Measurements from ENCODE around the gene RGS12. TPM values are rescaled to one million over a fixed set of nuclear protein-coding genes. Genes with fewer than 3 reads are reported as not detected.

RGS12 gene
- polyA plus RNA-seq, 1 of the 3 experiments (the other 2 are of a cell fraction): 18.4 TPM

GRCh38 chr4:3338976-3339531 lies 46.2 kb downstream of the RGS12 start:
- Histone ChIP-seq H3K27me3 (ENCODE audit: insufficient read depth) (no peaks in the 10 kb centered on the region), H3K9me2 (no peaks in the 10 kb centered on the region), H3K27ac (ENCODE audit: low read depth in 2 of 2, low read length in 1 of 2) (no peak overlapping the region), H4K20me1 (ENCODE audit: insufficient read depth) (peaks cover 32% of the 10 kb centered on the region; the same call in 1 of the 2 replicates), H3F3A (replicated peaks; ENCODE audit: insufficient read depth) (no peaks in the 10 kb centered on the region), H3K9ac (no peak overlapping the region), H3K4me1 (ENCODE audit: control insufficient read depth in 1 of 2, insufficient read depth in 2 of 2, low read depth in 1 of 2, low read length in 1 of 2) (no peaks in the 10 kb centered on the region; a peak in 2 of 4 replicates), H3K4me3 (ENCODE audit: low read depth in 2 of 2, low read length in 1 of 2) (no peak overlapping the region), H3K9me3 (no peaks in the 10 kb centered on the region), H3K4me2 (no peak overlapping the region), H2AFZ (ENCODE audit: low read depth) (no peak overlapping the region), H3K79me2 (ENCODE audit: insufficient read depth) (peaks cover 64% of the 10 kb centered on the region), H3K36me3 (replicated peaks in 1 of 2; ENCODE audit: control insufficient read depth in 1 of 2, insufficient read depth in 2 of 2, low read length in 1 of 2) (no peaks in the 10 kb centered on the region)
- TF ChIP-seq GABPA (IDR thresholded peaks at IDR 0.05; ENCODE audit: low read depth) (no peak), MXI1 (IDR thresholded peaks at IDR 0.05; ENCODE audit: low read depth, low read length) (no peak), RFX5 (IDR thresholded peaks at IDR 0.05; ENCODE audit: low read length) (no peak), JUND (IDR thresholded peaks at IDR 0.05) (no peak), TCF12 (IDR thresholded peaks at IDR 0.05) (no peak), SMC3 (IDR thresholded peaks at IDR 0.05; ENCODE audit: low read depth, low read length) (no peak), NRF1 (IDR thresholded peaks at IDR 0.05; ENCODE audit: low read depth, low read length) (no peak), EP300 (IDR thresholded peaks at IDR 0.05; ENCODE audit: borderline replicate concordance in 1 of 2, low read depth in 1 of 2, low read length in 1 of 2) (no peak), POLR2AphosphoS5 (IDR thresholded peaks at IDR 0.05; ENCODE audit: low read depth, low read length) (no peak), CTCF (IDR thresholded peaks at IDR 0.05) (no peak), MAX (IDR thresholded peaks at IDR 0.05; ENCODE audit: low read depth) (no peak), PBX3 (IDR thresholded peaks at IDR 0.05) (no peak), YY1 (IDR thresholded peaks at IDR 0.05; ENCODE audit: low read depth) (no peak), RCOR1 (IDR thresholded peaks at IDR 0.05; ENCODE audit: low read length) (no peak), ELF1 (IDR thresholded peaks at IDR 0.05) (no peak), TEAD4 (IDR thresholded peaks at IDR 0.05; ENCODE audit: borderline replicate concordance, insufficient read depth) (no peak), RXRA (IDR thresholded peaks at IDR 0.05; ENCODE audit: borderline replicate concordance, low read depth) (no peak)
- DNase-seq: no peak
- 91% methylated on average over 10 of the region's 10 CpGs for WGBS (ENCODE audit: low lambda C conversion rate)
- POLR2A ChIA-PET: no interaction called here
- CTCF ChIA-PET: interaction anchor here (1.5 kb wide), 1 partner anchor 11 kb away, joined by 3 read pairs; no protein-coding TSS in a partner anchor

- no peak for TF ChIP-seq EZH2phosphoT487 (IDR thresholded peaks at IDR 0.05; ENCODE audit: borderline replicate concordance, low read depth)
- peak; percentile 72; the same call in 1 of the 2 replicates for TF ChIP-seq RFX5 (IDR thresholded peaks at IDR 0.05; ENCODE audit: low read length)
- ChIA-PET POLR2A (no interaction called here), CTCF (no interaction called here)
- Histone ChIP-seq H3K9me2 (no peaks in the 10 kb centered on the region), H3K9me3 (no peaks in the 10 kb centered on the region), H3K27ac (ENCODE audit: low read depth in 2 of 2, low read length in 1 of 2) (no peak overlapping the region), H3K4me3 (ENCODE audit: low read depth in 2 of 2, low read length in 1 of 2) (no peak overlapping the region), H2AFZ (ENCODE audit: low read depth) (no peak overlapping the region), H3K4me2 (no peak overlapping the region), H3K4me1 (ENCODE audit: control insufficient read depth in 1 of 2, insufficient read depth in 2 of 2, low read depth in 1 of 2, low read length in 1 of 2) (no peaks in the 10 kb centered on the region; a peak in 2 of 4 replicates), H4K20me1 (ENCODE audit: insufficient read depth) (peaks cover 32% of the 10 kb centered on the region; the same call in 1 of the 2 replicates), H3K9ac (no peak overlapping the region), H3K36me3 (replicated peaks in 1 of 2; ENCODE audit: control insufficient read depth in 1 of 2, insufficient read depth in 2 of 2, low read length in 1 of 2) (no peaks in the 10 kb centered on the region), H3K79me2 (ENCODE audit: insufficient read depth) (peaks cover 59% of the 10 kb centered on the region), H3K27me3 (ENCODE audit: insufficient read depth) (no peaks in the 10 kb centered on the region), H3F3A (replicated peaks; ENCODE audit: insufficient read depth) (peaks cover under 1% of the 10 kb centered on the region)
- no peak for DNase-seq
- WGBS (ENCODE audit: low lambda C conversion rate): 95% methylated on average over 3 of the region's 3 CpGs
Measured at GRCh38 chr4:3339577-3339976, 46.8 kb downstream of the RGS12 start.

All from SK-N-SH (cell line).